HL-60 (cell line): ENCODE data around the gene ARHGAP26.
A peak's percentile ranks its signal among the peaks of the same experiment; 100 is the strongest.

Experiments used
- POLR2AphosphoS5 ChIP-seq: IDR thresholded peaks from 2 replicates; pipeline ENCODE4 v1.6.1; 2012; ENCODE audit warnings: low read depth
- REST ChIP-seq: IDR thresholded peaks from 2 replicates; pipeline ENCODE4 v1.6.1; 2012; ENCODE audit warnings: low read depth; ENCODE audit not compliant: insufficient replicate concordance
- TF ChIP-seq, protein P1 (sequence below): IDR thresholded peaks from one replicate; pipeline ENCODE4 v1.5.1; 2011; ENCODE audit warnings: low read length, control low read depth, inconsistent platforms; ENCODE audit not compliant: insufficient read depth

DNA sequence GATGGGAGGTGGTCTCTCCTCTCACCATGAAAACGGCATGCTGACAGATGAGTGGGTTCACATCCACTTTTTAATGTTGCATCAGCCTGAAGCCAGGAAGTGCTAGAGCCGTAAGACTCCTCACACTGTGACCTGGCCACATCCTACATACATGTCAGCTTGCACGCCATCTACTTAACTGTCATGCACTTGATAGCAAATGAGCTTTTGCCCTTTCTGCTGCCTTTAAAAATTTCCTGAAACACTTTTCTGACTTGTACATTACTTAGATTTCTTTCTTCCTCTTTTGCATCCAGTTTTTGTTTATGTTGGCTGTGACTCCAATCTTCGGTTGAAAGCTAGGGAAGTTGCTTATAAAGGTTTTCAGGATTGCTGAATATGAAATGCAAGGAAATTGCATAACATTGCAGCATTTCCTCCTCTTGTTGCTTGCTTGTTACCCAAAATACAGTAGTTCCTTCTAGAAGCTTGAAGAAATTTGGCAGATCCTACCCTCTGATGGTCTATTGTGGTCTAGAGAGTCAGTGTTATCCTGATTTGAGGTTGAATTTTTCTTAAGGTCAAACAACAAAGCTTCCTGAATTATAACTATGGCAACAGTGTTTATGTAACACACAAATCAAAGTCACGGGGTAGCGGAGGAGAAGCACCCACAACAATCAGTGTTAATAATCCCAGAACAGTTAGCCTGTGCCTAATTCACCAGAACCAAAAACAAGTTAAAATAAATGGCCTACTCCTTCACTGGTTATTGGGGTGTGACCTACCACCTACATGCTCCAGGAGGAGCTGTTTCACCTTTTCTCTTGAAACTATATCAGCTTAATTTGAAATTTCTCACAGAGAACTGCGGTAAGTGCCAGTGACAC, 232.5 kb downstream of the ARHGAP26 start:
- TF ChIP-seq, protein P1, sequence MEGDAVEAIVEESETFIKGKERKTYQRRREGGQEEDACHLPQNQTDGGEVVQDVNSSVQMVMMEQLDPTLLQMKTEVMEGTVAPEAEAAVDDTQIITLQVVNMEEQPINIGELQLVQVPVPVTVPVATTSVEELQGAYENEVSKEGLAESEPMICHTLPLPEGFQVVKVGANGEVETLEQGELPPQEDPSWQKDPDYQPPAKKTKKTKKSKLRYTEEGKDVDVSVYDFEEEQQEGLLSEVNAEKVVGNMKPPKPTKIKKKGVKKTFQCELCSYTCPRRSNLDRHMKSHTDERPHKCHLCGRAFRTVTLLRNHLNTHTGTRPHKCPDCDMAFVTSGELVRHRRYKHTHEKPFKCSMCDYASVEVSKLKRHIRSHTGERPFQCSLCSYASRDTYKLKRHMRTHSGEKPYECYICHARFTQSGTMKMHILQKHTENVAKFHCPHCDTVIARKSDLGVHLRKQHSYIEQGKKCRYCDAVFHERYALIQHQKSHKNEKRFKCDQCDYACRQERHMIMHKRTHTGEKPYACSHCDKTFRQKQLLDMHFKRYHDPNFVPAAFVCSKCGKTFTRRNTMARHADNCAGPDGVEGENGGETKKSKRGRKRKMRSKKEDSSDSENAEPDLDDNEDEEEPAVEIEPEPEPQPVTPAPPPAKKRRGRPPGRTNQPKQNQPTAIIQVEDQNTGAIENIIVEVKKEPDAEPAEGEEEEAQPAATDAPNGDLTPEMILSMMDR = peak; percentile 34
- TF ChIP-seq REST = peak; percentile 63
- TF ChIP-seq POLR2AphosphoS5 = peak; percentile 98
